DMS79 treated with DMSO at 0.1 percent for 48 hours (cell line): Measurements from ENCODE around the gene ANP32A.

Experiments
- DNase-seq: peaks from one replicate; lab custom pipeline; 2025; lab: John Stamatoyannopoulos, UW

The ANP32A gene

DNA sequence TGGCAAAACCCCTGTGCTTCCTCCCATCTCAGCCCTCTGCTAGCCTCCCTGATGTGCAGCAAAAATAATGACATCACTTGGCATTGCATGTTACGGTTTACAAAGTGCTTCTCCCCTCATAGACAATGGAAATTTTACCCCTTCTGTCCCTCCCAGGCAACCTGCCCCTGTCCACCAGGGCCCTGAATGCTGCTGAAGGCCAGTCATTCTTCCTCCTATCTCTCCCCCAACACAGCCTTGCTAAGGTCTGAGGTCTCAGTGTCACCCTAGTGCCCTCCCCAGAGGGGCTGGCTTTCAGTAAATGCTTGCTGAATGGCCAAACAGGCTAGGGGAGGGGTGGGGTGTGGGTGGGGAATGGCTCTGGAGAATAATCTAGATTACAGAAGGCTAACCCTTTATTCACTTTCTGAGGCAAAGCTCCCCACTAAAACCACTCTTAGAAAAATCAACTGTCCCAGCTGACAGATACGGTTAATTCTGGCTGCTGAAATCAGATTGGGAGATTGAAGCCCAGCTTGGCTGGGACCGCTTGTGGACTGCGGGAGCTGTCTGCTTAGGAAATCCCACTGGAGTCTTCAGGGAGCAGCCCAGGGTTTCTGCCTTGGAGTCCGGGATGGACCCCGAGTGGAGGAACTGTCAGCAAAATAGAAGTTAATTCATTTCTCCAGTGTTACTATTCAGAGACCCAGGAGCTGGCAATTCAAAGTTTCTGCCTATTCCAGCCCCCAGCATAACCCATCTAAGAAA, 22.9 kb downstream of the ANP32A start:
- no peak for DNase-seq

DNA sequence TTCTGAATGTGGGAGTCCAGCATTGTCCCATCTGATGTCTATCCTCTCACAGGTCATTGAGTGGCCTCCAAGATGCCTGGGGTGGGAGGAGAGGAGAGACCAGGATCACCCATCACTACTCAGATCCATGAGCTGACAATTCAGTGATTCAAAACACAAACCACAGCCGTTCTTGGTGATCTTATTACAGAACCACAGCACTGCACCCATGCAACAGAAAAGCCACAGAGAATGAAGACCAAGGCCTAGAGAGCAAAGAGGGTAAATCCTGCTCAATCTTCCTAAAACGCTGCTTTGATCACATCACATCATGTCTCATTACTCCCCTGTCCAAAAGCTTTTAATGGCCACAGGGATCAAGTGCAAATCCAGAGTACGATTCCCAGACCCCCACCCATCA, 23.5 kb downstream of the ANP32A start:
- no peak for DNase-seq

DNA sequence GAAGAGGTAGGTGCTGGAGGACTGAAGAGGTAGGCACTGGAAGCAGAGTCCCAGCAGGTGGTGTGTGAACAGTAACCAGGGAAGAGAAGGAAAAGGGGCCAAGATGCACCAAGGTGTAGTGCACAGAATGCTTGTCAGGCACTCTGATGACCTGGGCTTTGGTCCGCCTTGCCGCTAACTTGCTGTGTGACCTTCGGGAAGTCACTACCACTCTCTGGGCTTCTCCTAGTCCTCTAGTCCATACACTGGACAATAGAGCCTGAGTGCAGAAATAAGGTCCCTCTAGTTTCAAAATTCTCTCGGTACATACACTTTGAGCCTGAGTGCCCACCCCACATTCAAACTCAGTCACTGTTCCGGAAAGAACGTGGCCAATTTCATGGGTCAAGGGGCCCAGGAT, 24.1 kb downstream of the ANP32A start:
- DNase-seq: no peak

DNA sequence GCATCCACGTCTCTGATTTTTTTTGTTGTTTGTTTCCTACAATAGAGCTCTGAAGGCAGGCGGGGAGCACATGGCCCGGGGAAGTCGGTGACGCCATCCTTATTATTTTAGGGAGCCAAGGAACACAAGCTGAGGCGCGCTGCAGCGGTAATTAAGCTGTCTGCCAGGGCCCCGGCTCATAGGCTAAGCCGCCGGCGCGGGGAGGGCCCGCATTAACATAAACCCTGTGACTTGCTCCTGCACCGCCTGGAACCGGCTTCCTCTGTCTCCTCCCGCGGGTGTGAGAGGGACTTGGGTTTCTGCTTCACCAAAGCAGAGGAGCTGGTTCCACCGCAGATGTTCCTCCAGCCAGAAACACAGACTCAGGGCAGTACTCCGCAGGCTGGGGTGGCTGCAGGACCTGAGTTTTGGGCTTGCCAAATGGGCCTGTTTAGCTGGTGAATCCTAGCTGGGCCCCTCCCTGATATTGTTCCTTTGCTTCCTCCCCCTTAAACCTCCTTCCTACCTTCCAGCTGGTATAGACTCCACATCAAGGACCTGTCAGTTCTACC, 25.3 kb downstream of the ANP32A start:
- DNase-seq: no peak

DNA sequence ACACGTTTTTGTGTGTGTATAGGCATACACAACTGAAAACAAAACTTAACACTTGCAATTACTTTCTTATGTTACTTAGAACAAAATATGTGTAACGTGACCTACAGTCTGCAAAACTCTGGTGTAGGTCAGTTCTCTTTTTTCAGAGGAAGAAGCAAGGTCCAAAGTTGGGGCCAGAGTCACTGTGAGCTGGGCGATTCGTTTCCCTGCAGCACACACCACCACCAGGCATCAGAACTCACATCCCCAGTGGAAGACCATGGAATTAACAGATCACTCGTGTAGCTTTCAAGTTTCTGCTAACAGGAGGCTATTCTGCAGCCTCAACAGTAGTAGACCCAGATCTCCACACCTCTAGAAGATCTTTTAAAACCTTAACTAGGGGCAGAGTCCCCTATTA, 25.8 kb downstream of the ANP32A start:
- no peak for DNase-seq

DNA sequence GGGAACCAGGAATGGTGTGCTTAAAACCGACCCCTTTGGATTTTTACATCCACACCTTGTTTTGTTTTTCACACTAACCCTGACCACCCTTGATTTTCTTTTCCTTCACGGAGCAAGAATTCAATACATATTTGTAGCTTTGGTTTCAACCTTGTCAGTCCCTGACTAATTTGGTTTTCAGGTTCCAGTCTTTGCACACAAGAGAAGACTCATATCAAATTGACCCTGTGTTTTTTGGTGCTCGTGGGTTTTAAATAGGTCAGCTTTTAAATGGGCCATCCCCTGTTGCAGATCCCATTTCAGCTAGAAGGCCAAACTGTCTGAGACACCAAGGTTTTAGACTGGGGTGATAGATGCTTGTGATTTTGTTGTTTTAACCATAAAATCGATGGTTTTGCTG, 26.4 kb downstream of the ANP32A start:
- no peak for DNase-seq

DNA sequence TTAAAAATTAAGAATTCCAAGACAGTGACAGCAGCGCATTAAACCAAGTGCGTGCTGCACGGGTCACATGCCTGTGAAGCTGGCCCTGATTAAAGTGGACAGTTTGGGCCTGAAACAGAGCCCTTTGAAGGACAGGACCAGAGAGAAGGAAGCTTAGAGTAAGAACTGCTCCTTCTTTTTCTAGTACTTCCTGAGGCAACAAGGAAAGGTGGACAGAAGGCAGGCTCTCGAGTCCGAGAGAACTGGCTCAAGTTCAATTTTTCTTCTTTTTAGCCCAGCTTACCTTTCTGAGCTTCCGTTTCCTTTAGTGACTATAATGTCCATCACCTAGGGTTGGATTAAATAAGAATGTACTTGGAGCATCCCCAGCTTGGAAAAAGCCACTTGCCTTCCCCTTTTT, 26.9 kb downstream of the ANP32A start:
- DNase-seq: no peak

DNA sequence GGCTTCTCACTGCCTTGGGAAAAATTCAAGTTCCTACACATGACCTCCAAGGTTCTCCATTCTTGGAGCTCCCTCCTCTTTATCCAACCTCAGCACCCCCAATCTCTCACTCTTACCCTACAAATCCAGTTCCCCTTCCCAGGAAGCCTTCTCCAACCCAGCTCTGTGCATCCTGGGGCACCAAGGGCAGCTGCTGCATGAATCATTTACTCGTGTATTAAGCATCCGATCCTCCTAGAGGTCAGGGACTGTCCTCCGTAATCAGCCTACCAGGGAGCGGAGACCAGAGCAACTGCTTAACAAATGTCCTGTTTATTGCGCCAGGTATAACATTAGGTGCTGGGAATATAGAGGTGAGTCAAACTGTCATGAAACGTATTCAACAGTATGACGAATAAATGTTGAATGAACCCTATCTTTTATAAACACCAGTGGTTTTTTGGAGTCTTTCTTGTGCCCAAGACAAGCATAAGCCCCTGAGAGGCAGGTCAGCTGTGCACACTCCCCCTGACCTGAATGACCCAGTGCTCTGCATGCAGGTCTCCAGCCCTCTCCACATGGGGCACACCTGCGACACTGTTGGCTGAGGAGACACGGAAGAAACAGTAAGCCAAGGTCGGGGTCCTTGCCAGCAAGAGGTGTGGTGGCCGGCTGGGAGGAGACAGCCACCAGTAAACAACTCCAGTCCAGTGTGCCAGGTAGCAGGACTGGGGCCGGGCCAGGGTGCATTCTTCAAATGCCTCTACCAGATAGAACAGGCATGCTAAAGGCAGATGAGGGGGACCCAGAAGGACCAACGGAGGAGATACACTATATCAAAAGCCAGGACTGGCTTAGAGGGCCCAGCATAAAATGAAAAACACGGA, 27.6 kb downstream of the ANP32A start:
- DNase-seq: no peak

DNA sequence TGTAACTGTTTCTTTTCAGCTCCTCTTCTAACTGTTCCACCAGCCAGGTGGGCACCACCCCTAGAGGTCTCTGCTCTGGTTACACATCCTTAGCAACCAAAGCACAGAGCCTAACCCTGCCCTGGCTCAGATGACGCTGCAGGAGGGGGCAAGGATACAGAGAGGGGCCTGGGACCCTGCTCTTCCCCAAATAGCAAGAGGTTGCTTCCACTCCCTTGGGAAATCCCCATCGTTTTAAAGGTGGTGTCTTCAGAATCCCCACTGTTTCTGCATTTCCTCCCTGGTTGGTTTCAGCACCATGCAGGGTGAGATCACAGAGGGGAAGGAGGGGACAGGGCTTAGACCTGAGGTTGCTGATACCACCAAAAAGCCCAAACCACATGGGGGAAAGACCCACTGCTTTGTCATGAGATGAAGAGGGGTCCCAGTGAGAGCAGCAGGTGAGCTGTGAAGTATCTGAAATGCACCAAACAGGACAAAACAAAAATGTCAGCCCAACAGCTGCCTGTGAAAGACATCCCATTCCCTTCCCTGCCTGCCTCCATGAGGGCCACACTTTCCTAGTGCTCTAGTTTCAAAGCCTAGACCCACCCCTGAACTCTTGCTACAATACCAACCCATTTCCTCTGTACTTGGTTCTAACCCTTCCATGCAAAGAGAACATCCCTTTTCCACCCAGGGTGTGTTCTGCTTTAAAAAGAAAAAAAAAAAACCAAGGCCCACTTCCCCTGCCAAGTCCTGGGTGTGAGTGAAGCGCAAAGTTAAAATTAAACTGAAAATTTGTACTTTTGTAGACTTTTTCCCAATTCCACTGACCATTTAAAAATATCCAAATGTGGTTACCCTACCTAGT, 29.0 kb downstream of the ANP32A start:
- no peak for DNase-seq

DNA sequence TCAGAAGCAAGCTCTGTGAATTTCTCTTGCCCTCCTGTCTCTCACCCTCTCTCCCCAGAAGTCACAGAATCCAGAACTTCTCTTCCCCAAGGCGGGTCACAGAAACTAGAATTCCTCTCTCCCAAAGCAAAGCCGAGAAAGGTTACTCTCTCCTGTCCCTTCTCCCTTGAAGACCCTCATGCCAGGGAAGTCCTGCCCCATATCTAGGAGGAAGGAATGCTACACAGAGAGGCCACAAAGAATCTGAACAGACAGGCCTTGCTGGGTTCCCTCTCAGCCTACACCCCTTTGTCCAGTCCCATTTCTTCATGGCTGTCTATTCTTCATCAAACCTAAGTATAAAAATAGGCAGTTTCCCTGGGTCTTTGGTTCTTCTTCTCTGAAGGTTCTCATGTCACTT, 29.8 kb downstream of the ANP32A start:
- no peak for DNase-seq

DNA sequence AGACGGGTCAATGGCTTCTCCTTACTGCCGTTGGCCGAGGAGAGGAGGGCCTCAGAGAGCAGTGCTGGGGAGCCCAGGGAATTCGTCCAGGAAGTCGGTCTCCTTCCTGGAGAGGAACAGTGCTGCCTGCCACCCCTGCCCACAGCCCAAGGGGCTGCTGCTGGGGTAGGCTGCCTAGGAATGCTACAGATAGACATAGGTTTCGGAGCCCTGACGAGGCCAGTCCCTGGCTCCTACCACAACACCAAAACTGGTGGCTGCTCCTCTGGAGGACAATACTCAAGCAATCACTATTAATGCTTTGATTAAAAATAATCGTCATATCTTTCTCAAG, 30.5 kb downstream of the ANP32A start:
- no peak for DNase-seq

DNA sequence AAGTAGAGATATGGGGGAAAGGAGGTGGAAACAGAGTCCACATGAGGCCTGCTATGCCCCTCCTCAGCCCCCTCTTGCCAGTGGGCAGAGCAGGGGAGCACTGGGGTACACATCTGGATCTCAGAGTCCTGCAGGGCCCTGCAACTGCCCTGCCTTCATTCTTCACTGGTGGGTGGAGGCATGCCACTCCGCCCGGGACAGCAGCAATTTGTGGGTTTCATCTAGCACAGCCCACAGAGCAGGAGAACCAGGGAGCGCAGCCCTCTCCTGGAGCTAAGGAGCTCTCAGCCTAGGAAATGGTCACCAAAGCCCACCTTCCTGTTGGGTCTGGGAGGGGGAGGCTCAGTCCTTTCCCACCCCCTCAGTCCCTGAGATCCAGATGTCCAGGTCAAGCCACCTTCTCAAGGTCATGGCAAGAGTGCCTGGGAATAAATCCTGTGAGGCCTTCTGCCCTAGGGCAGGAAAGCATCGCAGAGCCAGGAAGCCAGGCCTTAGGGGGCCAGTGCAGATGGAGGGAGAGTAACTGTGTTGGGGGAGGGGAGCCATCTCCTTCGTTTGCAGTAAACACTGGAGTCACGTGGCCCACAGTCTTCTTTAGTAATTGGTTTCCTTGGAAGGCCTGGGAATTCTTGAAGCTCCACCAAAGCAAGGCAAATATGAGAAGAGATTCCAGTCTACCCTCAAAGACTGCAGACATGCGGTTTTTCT, 31.0 kb downstream of the ANP32A start:
- no peak for DNase-seq

DNA sequence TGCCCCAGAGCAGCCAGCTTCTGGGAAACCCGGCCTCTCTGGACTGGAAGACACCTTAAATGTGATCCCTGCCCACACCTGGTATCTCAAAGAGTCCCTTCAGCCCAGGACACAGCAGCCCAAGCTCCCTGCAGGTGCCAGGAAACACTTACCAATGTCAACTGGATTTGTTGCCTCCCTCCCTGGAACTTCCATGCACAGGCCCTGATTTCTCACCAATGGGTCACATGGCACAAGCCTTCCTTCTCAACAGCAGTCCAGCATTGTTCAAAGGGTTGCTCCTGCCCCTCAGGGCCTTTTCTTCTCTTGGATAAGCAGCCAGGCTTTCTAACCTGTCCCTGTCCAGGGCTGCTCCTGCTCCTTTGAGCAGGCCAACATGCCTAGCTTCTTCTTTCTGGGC, 31.6 kb downstream of the ANP32A start:
- no peak for DNase-seq

DNA sequence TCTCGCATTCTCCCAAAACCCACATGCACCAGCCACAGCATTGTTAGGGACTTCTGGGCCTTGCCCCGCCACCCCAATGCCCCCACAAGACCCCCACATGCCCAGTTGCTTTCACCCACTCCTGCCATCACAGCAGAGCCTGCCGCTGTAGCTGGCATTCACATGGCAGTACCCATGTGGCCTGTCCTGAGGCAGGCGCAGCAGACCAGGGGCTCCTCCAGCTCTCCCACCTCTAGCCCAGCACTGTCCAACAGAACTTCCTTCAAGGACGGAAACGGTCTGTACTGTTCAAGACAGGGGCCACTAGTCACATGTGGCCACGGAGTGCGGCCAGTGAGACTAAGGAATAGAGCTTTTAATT, 32.5 kb downstream of the ANP32A start:
- no peak for DNase-seq

DNA sequence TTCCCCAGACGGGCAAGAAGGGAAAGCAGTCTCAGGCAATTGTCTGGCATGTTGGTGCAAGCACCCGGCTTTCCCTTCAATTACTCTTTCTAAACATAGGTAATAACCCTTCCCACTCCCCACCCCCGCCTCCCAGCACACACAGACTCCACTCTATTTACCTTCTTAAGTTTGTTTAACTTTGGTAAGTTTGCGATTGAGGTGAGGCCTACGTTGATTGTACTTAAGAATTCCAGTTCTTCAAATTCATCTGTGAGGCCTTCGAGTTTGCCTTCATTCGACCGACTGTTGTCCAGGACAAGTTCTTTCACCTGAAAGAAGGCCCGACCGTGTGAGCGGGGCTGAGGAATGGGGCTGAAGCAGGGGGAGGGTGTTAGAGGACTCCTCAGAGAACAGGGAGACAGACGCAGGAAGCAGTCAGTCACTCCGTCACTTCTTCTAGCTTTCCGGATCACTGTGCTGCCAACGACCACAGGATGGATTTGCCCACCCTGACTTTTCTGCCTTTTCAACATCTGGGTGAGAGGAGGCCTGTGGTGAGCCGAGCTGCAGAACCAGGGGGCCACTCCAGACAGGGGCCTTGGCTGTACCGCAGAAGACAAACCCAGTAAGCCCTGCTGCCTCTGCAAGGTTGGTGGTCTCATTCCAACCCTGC, 33.0 kb downstream of the ANP32A start:
- DNase-seq: no peak

DNA sequence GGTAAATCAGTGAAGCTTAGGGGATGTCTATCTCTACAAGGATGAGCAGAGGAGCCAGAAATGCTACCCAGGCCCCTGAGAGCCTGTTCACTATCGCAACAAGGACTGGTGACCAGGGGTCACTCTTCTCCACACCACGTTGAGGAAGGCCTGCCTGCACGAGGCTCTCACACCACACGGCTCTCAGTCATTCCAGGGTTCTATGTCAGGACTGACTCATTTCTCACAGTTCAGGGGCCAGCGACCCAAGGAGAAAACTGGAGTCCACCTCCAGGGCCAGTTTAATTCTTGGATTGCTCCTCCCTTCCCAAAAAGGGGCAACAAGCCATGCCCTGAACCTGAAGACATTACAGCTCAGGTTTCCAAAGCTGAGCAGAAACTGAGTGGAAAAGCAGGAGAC, 33.9 kb downstream of the ANP32A start:
- DNase-seq: no peak

DNA sequence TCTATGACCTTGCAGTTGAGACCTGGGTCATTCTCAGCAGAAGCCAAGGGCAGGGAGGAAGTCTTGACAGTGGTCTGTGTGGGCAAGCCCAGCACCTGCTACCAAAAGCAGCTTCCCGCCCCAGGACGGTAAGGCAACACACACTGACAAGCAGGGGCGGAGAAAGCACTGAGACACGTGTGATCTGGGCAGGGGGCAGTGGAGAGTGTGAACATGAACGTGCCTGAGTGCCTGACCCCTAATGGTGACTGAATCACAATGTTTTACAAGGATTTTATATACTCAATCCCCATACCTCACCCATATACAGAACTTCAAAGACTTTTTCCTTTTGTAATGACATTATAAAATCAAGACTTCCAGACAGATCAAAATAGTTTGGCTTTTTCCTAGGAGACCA, 35.2 kb downstream of the ANP32A start:
- no peak for DNase-seq

DNA sequence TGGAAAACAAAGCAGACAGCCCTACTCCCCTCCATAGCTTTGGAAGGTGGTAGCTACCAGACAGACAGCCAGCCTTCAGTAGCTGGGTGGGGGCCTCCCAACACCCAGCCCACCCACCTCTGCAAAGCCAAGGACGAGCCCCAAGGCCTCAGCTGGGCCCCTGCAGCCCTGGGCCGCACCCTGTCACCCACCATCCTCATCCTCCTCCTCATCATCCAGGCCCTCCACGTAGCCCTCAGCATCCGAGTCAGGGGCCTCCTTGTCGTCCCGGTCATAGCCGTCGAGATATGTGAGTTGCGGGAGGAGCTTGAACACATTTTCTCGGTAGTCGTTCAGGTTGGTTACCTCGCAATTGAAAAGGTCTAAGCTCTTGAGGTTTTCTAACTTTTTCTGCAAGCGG, 36.5 kb downstream of the ANP32A start:
- no peak for DNase-seq

DNA sequence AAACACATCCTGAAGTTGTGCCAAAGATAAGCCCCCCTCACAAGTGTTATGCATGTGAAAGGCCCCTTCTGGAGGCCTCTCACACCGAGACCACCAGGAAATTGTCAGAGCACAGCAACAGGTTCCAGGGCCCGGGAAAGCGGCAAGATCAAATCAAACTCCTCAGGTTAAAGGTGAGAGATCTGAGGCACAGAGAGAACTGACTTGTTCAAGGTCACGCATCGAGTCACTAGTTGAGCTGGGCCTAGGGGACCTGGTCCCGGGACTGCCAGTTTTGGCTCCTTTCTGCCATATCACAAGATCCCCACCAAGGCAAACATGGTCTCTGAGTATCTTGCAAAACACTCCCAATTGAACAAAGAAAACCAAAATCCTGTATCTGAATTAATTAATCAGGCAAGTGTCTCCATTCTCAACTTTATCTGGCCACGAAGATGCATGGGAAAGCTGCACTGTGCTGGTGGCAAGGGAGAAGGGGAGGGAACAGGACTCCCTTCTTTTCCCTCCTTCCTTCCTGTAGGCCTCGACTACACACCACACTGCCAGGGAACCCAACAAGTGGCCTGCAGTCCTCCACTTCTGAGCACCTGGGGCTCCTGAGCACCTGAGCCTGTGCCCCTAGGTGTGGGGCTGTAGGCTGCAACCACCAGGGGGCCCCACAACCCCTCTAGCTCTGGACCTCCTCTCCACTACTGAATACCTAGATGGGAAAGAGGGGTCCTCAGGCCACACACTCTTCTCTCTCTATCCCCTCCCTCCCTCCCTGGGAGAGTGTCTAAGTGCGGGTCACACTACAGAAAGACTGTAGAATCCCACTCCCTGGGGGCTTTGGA, 37.3 kb downstream of the ANP32A start:
- no peak for DNase-seq

DNA sequence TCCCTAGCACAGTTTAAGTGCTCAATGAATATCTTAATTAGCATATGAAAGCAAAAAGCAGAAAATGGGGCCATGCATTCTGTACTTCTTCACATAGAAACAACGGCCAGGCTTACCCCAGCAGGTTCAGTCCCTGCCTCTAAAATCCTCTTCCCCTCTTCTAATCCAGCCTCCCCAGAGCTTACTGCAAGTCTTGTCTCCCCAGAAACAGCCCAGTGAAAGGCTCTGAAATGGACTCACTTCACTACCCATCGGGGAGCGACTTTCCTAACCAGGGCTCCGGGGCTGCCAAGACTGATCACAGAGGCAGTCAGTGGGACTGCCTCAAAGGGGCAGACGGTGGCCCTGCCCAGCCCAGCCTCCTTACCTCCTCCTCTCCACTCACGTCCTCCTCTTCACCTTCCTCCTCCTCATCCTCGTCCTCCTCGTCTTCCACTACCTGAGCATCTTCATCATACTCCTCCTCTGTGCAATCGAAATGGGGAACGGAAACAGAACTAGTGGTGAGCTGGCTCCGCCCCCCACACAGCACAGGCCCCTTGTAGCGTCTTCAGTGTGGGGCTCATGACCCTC, 38.0 kb downstream of the ANP32A start:
- DNase-seq: no peak
